GM21367 (cell line): ENCODE results near the gene ALX3.
"Not testable (repeated sequence)": the region's sequence is repeated elsewhere in the genome, so short reads cannot be mapped to it uniquely, and the experiment has no call there.

Source experiments
- ATAC-seq: cut with Tn5 transposase; IDR thresholded peaks from one replicate; pipeline ENCODE4 v1.9.1; 2021; ENCODE audit not compliant: unreplicated experiment

ALX3 gene

DNA sequence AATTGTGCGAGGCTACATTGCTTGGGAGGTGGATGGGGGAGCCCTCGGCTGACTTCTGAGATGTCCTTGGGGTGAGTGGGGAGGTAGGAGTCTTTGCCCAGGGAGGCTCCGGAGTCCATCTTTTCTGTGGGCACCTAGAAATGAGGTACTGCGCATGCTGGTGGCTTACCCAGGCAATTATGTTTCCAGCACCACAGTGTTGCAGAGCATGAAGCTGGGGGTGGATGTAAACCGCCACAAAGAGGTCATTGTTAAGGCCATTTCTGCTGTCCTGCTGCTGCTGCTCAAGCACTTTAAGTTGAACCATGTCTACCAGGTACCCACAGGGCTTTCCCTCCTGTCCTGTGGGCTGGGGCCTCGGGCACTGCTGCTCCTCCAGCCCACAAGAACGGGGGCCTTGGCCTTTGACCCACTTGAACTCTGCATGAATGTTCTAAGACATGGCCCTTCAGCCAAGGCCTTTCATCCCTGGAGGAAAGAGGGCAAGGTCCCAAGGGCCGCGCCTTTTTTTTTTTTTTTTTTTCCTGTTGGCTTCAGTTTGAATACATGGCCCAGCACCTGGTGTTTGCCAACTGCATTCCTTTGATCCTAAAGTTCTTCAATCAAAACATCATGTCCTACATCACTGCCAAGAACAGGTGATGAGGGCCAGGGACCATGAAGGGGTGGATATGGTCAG is 21.4 kb downstream of the ALX3 start:
- ATAC-seq, result no peak

DNA sequence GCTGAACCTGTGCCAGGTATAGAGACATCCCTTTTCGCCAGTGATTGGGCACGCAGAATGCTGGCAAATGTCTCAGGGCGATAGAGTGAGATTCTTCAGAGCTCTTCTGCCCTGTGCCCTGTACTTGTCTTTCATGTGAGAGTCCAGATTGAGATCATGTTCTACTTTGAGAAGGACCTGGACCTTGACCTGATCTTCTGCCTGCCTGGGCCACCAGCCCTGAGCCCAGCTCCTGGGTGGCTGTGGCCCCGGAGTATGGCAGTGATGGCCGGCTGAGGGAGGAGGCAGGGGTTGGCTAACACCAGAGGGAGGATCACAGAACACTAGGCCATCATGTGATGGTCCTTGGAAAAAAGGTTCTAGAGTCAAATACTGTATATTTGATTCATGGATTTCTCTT is 22.2 kb downstream of the ALX3 start:
- ATAC-seq, result no peak

DNA sequence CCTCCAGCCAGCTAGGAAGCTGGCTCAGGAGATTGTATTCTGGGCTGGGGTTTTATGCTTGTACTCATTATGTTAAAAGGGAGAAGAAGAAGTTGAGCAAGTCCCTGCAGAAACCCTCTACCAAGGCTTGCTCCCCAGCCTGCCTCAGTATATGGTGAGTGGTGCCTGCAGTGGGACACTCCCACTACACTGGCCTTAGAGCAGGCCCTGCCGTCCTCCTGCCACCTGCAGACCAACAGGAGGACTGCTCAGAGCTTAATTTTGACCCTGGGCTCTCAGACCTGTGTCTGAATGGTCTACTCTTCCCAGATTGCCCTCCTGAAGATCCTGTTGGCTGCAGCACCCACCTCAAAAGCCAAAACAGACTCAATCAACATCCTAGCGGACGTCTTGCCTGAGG is 23.0 kb downstream of the ALX3 start:
- ATAC-seq, result no peak

DNA sequence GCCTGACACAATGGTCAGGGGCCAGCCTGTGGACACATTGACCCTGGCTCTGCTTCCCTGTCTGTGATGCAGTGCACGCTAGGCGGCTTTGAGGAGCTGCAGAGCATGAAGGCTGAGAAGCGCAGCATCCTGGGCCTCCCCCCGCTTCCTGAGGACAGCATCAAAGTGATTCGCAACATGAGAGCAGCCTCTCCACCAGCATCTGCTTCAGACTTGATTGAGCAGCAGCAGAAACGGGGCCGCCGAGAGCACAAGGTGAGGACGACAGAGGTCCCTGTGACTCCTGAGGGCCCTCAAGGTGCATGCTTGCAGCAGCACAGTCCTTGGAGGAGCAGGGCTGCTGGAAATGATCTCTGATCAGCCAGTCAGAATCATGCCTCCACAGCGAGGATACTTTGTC is 27.5 kb downstream of the ALX3 start:
- ATAC-seq, result no peak

DNA sequence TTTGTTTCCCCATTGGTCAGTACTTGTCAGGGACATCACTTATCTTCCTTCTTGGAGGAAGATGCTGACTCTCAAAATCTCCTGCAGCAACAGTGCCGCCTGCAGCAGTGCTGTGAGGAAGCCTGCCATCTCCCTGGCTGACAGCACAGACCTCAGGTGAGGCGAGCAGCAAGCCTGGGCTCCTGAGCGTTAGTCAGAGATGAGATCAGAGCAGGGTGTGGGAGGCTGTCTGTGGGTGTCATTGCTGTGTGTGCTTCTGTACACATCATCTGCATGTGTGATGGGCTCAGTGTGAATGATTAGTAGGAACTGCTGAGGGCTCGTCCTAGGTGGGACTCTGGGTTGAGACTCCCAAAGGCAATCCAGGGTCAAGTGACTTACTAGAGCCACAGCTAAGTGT is 29.9 kb downstream of the ALX3 start:
- ATAC-seq, result no peak

DNA sequence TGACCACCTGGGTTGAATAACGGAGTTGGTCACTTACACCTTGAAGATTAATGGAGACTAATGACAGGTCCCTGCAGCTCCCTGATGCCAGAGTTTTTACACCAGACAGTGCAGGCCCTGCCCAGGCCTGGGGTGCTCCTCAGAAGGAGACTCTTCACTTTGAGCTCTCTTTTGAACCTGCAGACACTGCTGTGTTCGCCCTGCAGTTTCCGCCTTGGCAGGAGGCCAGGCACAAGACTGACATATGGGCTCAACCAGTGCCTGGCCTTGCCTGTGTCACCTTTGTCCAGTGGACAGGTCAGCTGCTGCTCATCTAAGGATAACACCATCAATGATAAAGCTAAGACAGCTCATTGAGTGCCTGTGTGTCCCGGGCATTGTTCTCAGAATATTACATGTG is 30.8 kb downstream of the ALX3 start:
- no peak for ATAC-seq

DNA sequence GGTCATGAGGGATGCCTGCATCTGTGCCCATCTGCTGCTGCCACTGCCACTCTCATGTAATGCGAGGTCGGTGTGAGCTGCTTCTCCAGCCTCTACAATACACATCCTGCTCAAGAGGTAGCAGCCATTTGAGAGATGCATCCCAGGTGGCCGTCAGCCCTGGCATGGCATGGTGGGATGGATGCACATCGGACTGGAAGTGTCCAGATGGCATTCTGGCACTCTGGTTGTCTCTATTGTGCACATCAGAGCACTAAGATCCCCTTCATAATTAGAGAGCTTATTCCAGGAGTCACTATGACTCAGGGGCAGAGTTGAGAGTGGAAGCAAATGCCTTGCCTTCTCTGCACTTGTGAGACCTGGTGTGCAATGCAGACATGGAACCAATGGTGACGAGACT is 32.2 kb downstream of the ALX3 start:
- no peak for ATAC-seq

DNA sequence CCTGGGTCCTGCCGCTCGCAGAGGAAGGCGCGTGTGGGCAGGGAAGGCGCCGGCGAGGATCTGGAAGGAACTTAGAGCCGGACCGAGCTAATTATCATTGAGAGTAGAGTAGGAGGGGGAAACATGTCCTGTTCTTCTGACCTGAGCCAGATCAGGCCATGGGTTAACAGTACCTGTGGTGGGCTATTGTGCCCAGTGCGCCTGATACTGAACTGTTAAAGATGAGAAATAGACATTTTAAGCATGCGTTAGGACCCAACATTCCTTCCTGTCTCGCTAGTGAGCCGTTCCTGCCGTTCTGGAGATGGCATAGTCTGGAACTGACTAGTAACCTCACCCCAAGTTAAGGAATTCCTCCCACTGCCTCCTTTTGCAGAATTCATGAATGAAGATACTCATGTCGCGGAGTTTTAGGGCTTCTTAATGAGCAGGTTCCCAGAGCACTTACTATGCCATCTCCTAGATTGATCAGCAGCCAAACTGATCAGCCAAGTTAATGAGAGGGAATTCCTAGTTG is 35.2 kb downstream of the ALX3 start:
- ATAC-seq, result no peak

DNA sequence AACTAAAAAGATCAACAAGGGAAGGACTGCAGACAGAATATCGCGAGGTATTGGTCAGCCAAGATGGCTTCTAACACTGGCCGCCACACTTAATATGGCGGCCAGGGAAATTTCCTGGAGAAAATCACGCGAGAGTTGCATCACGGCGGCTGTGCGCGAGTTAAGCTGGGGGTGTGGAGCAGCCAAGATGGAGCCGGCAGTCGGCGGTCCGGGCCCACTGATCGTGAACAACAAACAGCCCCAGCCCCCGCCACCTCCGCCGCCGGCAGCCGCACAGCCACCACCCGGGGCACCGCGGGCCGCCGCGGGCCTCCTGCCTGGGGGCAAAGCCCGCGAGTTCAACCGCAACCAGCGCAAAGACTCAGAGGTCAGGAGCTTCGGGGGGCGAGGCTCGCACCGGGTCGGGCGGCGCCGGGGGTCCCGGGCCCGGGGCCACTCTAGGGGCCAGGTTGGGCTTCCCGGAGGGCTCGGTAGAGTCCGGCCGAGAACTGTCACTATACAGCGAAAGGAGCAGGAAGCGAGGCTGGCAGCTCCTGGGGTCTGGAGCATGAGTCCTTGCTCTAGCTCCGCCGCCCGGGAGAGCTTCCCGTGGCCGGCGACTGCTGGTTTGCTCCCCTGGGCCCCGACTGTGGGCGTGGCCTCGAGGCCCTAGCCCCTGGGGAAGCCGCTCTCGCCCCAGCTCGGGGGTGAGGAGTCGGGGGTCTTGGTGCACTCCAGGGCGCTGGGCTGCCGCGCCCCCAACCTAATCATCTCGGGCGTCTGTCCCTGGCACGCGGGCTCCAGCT is 35.8 kb downstream of the ALX3 start, which contains the start of gene STRIP1:
Gene STRIP1 (plus strand): TSS at position 174 of the 785 bp plus-strand sequence. CDS start 14 bp downstream, at position 188.
- ATAC-seq, result peak; percentile 77

DNA sequence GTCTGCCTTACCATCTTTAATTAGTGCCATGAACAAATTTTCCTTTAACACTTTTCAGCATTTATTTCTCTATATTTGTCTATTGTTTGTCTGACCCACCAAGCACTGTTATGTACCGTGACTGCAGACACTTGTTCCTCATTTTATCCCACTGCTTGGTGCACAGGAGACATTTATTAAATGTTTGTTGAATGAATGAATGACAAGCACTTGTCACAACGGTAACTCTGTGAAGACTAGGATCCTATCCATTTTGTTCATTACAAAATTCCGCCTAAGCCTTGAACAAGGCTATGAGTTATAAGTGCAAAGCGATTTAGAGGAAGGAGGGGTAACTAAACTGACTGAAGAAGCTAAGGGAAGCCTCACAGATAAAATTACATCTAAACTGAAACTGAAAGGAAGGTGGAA is 36.4 kb downstream of the ALX3 start:
- ATAC-seq, result no peak

DNA sequence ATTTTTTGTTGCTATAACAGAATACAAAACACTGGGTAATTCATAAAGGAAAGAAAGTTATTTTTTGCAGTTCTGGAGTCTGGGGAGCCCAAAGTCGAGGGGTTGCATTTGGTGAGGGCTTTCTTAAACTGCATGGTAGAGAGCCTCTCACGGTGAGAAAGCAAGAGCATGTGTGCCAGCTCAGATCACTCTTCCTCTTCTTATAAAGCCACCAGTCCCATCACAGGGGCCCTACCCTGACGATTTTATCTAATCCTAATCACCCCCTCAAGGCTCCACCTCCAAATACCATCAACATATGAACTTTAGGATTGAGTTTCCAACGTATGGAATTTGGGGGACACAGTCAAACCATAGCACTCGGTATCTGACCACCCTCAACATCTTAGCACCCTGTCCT is 37.1 kb downstream of the ALX3 start:
- no peak for ATAC-seq

DNA sequence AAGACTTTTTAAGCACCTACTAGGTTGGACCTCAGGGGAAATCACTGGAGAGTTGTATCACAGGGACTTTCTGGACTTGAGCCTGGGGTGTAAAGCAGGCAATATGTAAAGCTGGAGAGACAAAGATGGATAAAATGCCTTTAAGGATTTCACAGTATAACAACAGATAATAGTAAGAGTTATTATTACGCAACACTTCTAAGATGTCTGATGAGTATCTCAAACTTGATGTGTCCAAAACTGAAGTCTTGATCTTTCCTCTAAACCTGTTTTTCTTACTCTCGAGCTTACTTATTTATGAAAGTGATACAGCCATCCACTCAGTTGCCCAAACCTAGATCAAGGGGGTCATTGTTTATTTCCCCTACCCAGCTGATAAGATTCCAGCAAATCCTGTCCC is 38.1 kb downstream of the ALX3 start:
- ATAC-seq, result no peak

DNA sequence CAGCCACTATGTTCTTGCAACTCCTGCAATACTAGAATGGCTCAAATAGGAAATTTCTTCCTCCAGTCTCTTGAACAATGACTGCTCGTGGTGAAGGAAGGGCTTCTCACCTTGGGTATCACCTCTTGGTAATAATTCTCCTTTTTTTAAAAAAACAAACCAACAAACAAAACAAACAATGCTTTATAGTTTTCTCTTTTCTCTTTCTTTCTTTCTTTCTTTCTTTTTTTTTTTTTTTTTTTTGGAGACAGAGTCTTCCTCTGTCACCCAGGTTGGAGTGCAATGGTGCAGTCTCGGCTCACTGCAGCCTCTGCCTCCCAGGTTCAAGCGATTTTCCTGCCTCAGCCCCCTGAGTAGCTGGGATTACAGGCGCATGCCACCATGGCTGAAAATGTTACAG is 39.8 kb downstream of the ALX3 start:
- ATAC-seq, result not testable (repeated sequence)

DNA sequence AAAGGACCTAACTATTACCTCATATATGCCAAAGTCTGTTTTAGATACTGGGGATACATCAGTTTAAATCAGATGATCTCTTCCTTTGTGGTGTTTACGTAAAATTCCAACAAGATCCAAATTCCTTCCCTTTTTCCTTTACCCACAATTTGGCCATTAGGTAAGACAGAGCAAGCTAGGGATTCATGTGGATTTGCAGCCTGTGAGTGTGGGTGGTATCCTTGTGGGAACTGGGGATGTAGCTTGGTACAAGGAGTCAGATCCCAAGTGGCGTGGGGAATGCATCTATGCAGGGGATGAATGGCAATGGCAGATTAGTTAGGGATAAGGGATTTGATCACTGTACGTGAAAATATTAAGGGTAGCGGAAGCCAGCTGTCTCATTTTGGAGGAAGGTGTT is 45.9 kb downstream of the ALX3 start:
- no peak for ATAC-seq

DNA sequence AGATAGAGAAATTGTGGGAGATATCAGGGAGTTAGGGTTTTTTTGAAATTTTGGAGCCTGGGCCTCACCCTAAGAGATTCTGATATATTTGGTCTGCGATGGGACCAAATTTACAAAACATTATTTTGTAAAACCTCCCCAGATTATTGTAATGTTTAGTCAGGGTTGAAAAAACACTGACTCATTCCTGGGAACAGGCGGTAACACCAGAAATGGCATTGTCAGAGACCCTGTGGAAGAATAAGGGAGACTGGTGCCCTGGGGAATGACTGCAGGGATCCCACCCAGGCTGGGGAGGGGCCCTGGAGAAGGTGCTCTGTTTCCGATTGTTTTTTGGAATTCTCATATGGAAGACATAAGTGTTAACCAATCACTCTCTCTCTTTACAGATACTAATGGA is 49.2 kb downstream of the ALX3 start:
- ATAC-seq, result no peak

DNA sequence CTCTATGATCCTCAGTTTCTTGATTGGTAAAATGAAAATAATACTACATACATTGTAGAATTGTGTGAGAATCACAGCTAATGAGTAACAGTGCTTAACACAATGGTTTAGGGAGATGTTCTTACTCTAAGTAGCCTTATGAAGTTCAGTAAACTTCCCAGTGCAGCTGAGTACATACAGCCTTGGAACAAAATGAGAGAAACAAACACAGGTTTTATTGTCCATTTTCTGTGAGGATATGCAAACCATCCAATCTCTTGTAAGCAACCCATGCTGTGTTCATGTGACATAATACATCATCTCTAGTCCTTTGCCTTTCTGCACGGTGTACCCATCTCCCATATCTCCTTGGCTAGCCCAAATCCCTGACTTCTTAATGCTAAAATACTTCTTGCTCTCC is 50.7 kb downstream of the ALX3 start:
- no peak for ATAC-seq

DNA sequence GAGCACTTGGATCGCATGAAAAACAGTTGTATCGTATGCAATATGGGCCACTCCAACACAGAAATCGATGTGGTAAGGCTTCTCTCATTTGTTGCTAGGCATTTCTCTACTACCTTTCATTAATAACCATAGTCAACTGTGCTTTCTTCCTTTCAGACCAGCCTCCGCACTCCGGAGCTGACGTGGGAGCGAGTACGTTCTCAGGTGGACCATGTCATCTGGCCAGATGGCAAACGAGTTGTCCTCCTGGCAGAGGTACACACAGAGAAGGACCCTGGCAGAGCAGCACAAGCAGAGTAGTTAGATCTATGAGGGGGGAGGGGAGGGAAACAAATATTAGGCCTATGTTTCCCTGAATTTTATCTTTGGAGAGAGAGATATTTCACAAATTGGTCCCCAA is 52.1 kb downstream of the ALX3 start:
- ATAC-seq, result no peak

DNA sequence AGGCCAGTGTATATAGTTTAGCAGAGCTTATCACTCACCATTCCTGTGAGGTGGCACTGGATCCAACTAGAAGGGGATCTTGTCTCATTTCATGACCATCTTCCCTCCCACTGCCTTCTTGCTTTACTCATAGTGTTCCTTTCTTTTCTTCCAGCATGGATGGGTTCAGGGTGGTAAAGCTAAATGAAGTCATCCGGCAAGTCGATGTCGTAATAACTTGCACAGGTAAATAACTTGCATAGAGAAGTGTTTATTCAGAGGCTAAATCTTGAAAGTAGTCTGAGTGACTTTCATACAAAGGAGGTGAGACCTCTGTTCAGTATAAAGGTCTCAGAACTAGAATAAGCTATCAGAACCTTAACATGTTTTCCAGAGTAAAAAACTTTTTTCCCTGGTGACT is 52.7 kb downstream of the ALX3 start:
- ATAC-seq, result no peak

DNA sequence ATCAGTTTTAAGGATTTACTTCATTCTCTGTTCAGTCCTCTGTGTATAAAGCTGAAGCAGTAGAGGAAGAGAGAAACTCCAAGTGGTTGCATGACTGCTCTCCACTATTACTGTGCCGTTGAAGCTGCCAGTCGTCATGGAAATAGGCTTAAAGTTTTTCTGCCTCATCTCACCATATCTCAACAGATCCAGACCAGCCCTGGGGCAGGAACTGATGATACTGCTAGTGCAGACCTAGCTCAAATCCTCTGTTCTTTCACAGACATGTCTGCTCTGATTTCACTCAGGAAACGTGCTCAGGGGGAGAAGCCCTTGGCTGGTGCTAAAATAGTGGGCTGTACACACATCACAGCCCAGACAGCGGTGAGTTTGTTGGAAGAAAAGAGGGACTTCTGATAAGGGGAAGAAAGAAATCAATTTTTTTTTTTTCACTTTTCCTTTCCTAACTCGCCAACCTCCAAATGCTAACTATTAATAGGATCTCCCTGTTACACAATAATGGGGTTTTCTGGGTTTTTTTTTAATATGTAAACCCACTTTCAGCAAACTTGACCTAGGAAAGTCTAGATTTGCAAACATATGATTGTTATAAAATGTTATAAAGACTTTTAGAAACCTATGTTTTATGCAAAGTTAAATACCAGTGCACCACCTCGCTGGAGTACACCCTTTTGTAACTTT is 58.2 kb downstream of the ALX3 start:
- peak; percentile 42 for ATAC-seq

DNA sequence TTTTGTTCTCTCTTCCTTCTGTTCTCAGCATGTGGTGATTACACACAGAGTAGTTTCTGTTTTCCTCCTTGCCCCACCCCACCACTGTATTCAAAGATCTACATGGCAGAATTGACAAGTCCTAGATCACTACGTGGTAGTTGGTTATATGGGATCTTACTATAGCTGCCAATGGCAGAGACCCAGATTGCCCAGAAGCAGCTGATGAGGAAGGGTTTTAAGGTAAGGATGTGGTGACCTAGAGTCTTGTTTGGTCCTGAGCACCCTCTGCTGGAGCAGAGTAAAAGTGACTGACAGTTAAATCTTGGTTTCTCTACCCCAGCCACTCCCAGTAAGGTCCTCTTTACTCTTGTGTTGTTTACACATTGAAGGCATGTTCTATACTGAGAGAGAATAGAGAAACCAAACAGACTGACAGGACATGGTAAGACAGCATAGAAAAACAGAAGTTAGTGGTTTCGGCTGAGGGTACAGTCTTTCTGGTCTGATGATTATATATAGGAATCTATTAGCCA is 58.9 kb downstream of the ALX3 start:
- ATAC-seq, result peak; percentile 93
